Measurements from ENCODE around the gene RASAL1. TPM values are rescaled to one million over a fixed set of nuclear protein-coding genes. Genes with fewer than 3 reads are reported as not detected.

The RASAL1 gene
- total and polyA plus RNA-seq, 2 donors (not counting 1 experiment from before 2014, with no cell fraction given) = not detected

GRCh38 chr12:113099764-113100163 lies 35.8 kb downstream of the RASAL1 start:
- H3K9ac ChIP-seq (ENCODE audit: insufficient read depth, low read length) = no peak overlapping the region
- no peaks in the 10 kb centered on the region for H3K36me3 ChIP-seq (ENCODE audit: control insufficient read depth, insufficient read depth, low read length)
- H4K20me1 ChIP-seq (ENCODE audit: control insufficient read depth, extremely low read depth, insufficient read depth, low read length) = no peaks in the 10 kb centered on the region
- H3K27ac ChIP-seq (ENCODE audit: insufficient read depth, low read length) = no peak overlapping the region
- H3K4me2 ChIP-seq (ENCODE audit: extremely low read depth, insufficient read depth, low read length) = no peak overlapping the region
- H3K9me3 ChIP-seq (ENCODE audit: control insufficient read depth, insufficient read depth, low read depth, low read length) = no peaks in the 10 kb centered on the region
- no peaks in the 10 kb centered on the region for H3K27me3 ChIP-seq (ENCODE audit: control insufficient read depth, insufficient read depth, low read length)
- no peaks in the 10 kb centered on the region for H3K79me2 ChIP-seq (ENCODE audit: control insufficient read depth, insufficient read depth, low read length)
- no peaks in the 10 kb centered on the region for H3K4me1 ChIP-seq (ENCODE audit: control insufficient read depth, extremely low read depth, insufficient read depth, low read length)
- H3K4me3 ChIP-seq (replicated peaks in 1 of 4; ENCODE audit: control extremely low read depth in 1 of 4, insufficient read depth in 1 of 4, low read depth in 3 of 4, low read length in 4 of 4) = no peak overlapping the region
- H2AFZ ChIP-seq (ENCODE audit: low read length) = no peak overlapping the region
- no peak for TF ChIP-seq CTCF (conservative IDR thresholded peaks at IDR 0.05 in 1 of 2, IDR thresholded peaks at IDR 0.05 in 1 of 2; ENCODE audit: low read depth in 1 of 2, low read length in 2 of 2)
- no peak for TF ChIP-seq EZH2 (IDR thresholded peaks at IDR 0.05; ENCODE audit: low read length, missing control alignments)
- DNase-seq (ENCODE audit: low read depth in 2 of 2) = no peak

- no peaks in the 10 kb centered on the region for H3K79me2 ChIP-seq (ENCODE audit: control insufficient read depth, insufficient read depth, low read length)
- no peaks in the 10 kb centered on the region for H3K9me3 ChIP-seq (ENCODE audit: control insufficient read depth, insufficient read depth, low read depth, low read length)
- TF ChIP-seq CTCF (conservative IDR thresholded peaks at IDR 0.05 in 1 of 2, IDR thresholded peaks at IDR 0.05 in 1 of 2; ENCODE audit: low read depth in 1 of 2, low read length in 2 of 2) = no peak
- no peak for TF ChIP-seq EZH2 (IDR thresholded peaks at IDR 0.05; ENCODE audit: low read length, missing control alignments)
Observed at GRCh38 chr12:113099364-113099763, 36.2 kb downstream of the RASAL1 start.

GRCh38 chr12:113098441-113099028 lies 37.0 kb downstream of the RASAL1 start:
- Histone ChIP-seq H3K9me3 (ENCODE audit: control insufficient read depth, insufficient read depth, low read depth, low read length) (no peaks in the 10 kb centered on the region), H3K9ac (ENCODE audit: insufficient read depth, low read length) (no peak overlapping the region), H3K4me2 (ENCODE audit: extremely low read depth, insufficient read depth, low read length) (no peak overlapping the region), H4K20me1 (ENCODE audit: control insufficient read depth, extremely low read depth, insufficient read depth, low read length) (no peaks in the 10 kb centered on the region), H3K27me3 (ENCODE audit: control insufficient read depth, insufficient read depth, low read length) (no peaks in the 10 kb centered on the region), H3K4me3 (replicated peaks in 1 of 4; ENCODE audit: control extremely low read depth in 1 of 4, insufficient read depth in 1 of 4, low read depth in 3 of 4, low read length in 4 of 4) (no peak overlapping the region), H3K36me3 (ENCODE audit: control insufficient read depth, insufficient read depth, low read length) (no peaks in the 10 kb centered on the region), H2AFZ (ENCODE audit: low read length) (no peak overlapping the region), H3K79me2 (ENCODE audit: control insufficient read depth, insufficient read depth, low read length) (no peaks in the 10 kb centered on the region), H3K27ac (ENCODE audit: insufficient read depth, low read length) (no peak overlapping the region), H3K4me1 (ENCODE audit: control insufficient read depth, extremely low read depth, insufficient read depth, low read length) (no peaks in the 10 kb centered on the region)
- DNase-seq (ENCODE audit: low read depth in 2 of 2) = peak; percentile 70 to 87
- peak; percentile 65 to 79 for TF ChIP-seq CTCF (conservative IDR thresholded peaks at IDR 0.05 in 1 of 2, IDR thresholded peaks at IDR 0.05 in 1 of 2; ENCODE audit: low read depth in 1 of 2, low read length in 2 of 2)
- no peak for TF ChIP-seq EZH2 (IDR thresholded peaks at IDR 0.05; ENCODE audit: low read length, missing control alignments)

More at GRCh38 chr12:113099364-113099763, 36.2 kb downstream of the RASAL1 start:
- H2AFZ ChIP-seq (ENCODE audit: low read length) = no peak overlapping the region
- H3K4me1 ChIP-seq (ENCODE audit: control insufficient read depth, extremely low read depth, insufficient read depth, low read length) = no peaks in the 10 kb centered on the region
- no peaks in the 10 kb centered on the region for H4K20me1 ChIP-seq (ENCODE audit: control insufficient read depth, extremely low read depth, insufficient read depth, low read length)
- DNase-seq (ENCODE audit: low read depth in 2 of 2) = no peak
- H3K36me3 ChIP-seq (ENCODE audit: control insufficient read depth, insufficient read depth, low read length) = no peaks in the 10 kb centered on the region
- H3K4me3 ChIP-seq (replicated peaks in 1 of 4; ENCODE audit: control extremely low read depth in 1 of 4, insufficient read depth in 1 of 4, low read depth in 3 of 4, low read length in 4 of 4) = no peak overlapping the region
- H3K4me2 ChIP-seq (ENCODE audit: extremely low read depth, insufficient read depth, low read length) = no peak overlapping the region
- H3K27ac ChIP-seq (ENCODE audit: insufficient read depth, low read length) = no peak overlapping the region
- H3K9ac ChIP-seq (ENCODE audit: insufficient read depth, low read length) = no peak overlapping the region
- no peaks in the 10 kb centered on the region for H3K27me3 ChIP-seq (ENCODE audit: control insufficient read depth, insufficient read depth, low read length)

Measured in fibroblast of lung (primary cell).